Measurements from ENCODE around the gene GPR89B.
"Not testable (repeated sequence)": the region's sequence is repeated elsewhere in the genome, so short reads cannot be mapped to it uniquely, and the experiment has no call there.

GRCh38 chr1:147996088-147996487 is 67.9 kb downstream of the GPR89B start:
- not testable (repeated sequence) for TF ChIP-seq SNAI2 (CRISPR knock-in tag; IDR thresholded peaks at IDR 0.05); TCF4 (CRISPR knock-in tag; IDR thresholded peaks at IDR 0.05; ENCODE audit: borderline replicate concordance); CSDC2 (CRISPR knock-in tag; IDR thresholded peaks at IDR 0.05)
